HEK293T (cell line): ENCODE measurements around the gene CELF4.

Experiments used
- CTCF ChIA-PET: fragments of 350-600 bp; formaldehyde crosslinking; extraction: SDS; loops from one replicate; lab custom pipeline; 2021; ENCODE audit warnings: antibody characterized with exemption, inconsistent platforms; lab: Yijun Ruan, JAX
- POLR2A ChIA-PET: fragments of 350-600 bp; formaldehyde crosslinking; extraction: SDS; loops from one replicate; lab custom pipeline; 2020; ENCODE audit warnings: antibody characterized with exemption, inconsistent platforms; lab: Yijun Ruan, JAX
- DNase-seq: peaks from one replicate; pipeline ENCODE4 v3.0.0; 2012; ENCODE audit warnings: mixed read lengths; ENCODE audit errors: extremely low spot score
- ARNT ChIP-seq: fragments of 450-650 bp; IDR thresholded peaks from 2 replicates; pipeline ENCODE4 v1.6.1; 2017; ENCODE audit warnings: mild to moderate bottlenecking
- BHLHE40 ChIP-seq: fragments of 450-650 bp; IDR thresholded peaks from 2 replicates; pipeline ENCODE4 v1.6.1; 2016; ENCODE audit warnings: mild to moderate bottlenecking, moderate library complexity, borderline replicate concordance
- CTBP1 ChIP-seq: fragments of 450-650 bp; IDR thresholded peaks from 2 replicates; pipeline ENCODE4 v1.6.1; 2016; ENCODE audit warnings: borderline replicate concordance
- ELF4 ChIP-seq: fragments of 450-650 bp; IDR thresholded peaks from 2 replicates; pipeline ENCODE4 v1.6.1; 2017; ENCODE audit warnings: antibody characterized with exemption
- FOXA1 ChIP-seq: fragments of 450-650 bp; IDR thresholded peaks from 2 replicates; pipeline ENCODE4 v1.6.1; 2016; ENCODE audit warnings: mild to moderate bottlenecking
- FOXK2 ChIP-seq: fragments of 450-650 bp; IDR thresholded peaks from 2 replicates; pipeline ENCODE4 v1.6.1; 2016; ENCODE audit warnings: mild to moderate bottlenecking
- FOXM1 ChIP-seq: fragments of 450-650 bp; IDR thresholded peaks from 2 replicates; pipeline ENCODE4 v1.6.1; 2017; ENCODE audit warnings: mild to moderate bottlenecking, borderline replicate concordance
- HDGF ChIP-seq: fragments of 450-650 bp; IDR thresholded peaks from 2 replicates; pipeline ENCODE4 v1.6.1; 2017; ENCODE audit warnings: antibody characterized with exemption, borderline replicate concordance
- L3MBTL2 ChIP-seq: fragments of 450-650 bp; conservative IDR thresholded peaks from 2 replicates; pipeline ENCODE4 v1.6.1; 2016; ENCODE audit warnings: mild to moderate bottlenecking
- LEF1 ChIP-seq: fragments of 450-650 bp; IDR thresholded peaks from 2 replicates; pipeline ENCODE4 v1.6.1; 2017; ENCODE audit warnings: mild to moderate bottlenecking, borderline replicate concordance
- NFRKB ChIP-seq: fragments of 450-650 bp; IDR thresholded peaks from 2 replicates; pipeline ENCODE4 v1.6.1; 2016; ENCODE audit warnings: mild to moderate bottlenecking, moderate library complexity
- SP1 ChIP-seq: fragments of 450-650 bp; IDR thresholded peaks from 2 replicates; pipeline ENCODE4 v1.6.1; 2017
- SUZ12 ChIP-seq: fragments of 450-650 bp; IDR thresholded peaks from 2 replicates; pipeline ENCODE4 v1.6.1; 2016; ENCODE audit warnings: mild to moderate bottlenecking
- TARDBP ChIP-seq: fragments of 450-650 bp; IDR thresholded peaks from 2 replicates; pipeline ENCODE4 v1.6.1; 2016
- ZNF384 ChIP-seq: fragments of 450-650 bp; IDR thresholded peaks from 2 replicates; pipeline ENCODE4 v1.6.1; 2016
- TF ChIP-seq, protein P1 (sequence below): fragments of 450-650 bp; IDR thresholded peaks from 2 replicates; pipeline ENCODE4 v1.6.1; 2016

The CELF4 gene

DNA sequence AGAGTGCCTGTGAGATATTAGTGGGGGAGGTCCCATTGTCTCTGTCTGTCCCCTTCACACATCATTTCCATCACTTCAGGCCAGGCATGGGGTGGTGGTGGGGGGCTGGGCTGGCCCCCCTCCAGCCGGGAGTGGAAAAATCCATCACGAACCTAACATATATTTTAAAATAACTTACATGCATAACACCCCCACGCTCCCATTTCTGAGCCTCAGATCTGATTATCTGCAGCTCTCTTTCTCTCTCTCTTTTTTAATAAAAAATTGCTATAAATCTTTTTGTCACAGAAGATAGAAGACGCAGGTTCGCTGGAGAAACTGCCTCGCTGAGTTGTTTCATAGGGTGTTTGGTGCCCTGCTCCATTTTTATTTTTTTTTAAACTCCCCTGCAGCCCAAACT is 159.8 kb downstream of the CELF4 start:
- ChIA-PET POLR2A (no interaction called here), CTCF (no interaction called here)
- DNase-seq, result no peak
- TF ChIP-seq, protein P1, sequence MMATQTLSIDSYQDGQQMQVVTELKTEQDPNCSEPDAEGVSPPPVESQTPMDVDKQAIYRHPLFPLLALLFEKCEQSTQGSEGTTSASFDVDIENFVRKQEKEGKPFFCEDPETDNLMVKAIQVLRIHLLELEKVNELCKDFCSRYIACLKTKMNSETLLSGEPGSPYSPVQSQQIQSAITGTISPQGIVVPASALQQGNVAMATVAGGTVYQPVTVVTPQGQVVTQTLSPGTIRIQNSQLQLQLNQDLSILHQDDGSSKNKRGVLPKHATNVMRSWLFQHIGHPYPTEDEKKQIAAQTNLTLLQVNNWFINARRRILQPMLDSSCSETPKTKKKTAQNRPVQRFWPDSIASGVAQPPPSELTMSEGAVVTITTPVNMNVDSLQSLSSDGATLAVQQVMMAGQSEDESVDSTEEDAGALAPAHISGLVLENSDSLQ, result no peak
- no peak for TF ChIP-seq ZNF384
- TF ChIP-seq NFRKB, result no peak

DNA sequence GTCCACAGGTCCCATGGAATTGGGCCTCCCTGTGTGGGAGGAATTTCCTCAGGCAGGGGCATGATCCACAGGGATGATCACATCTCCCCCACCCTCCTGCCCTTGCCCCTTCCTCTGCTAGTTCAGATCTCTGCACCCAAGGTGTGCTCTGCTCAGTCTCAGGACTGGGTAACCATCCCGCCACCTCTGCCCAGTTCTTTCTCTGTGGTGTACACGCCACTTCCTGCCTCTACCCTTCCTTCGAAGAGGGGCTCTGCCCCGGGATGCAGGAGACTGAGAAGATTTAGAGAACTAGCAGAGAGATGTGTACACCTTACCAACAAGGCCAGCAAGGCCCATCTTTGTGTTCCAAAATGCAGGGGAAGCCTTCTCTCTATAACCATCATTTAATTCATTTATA is 160.4 kb downstream of the CELF4 start:
- POLR2A ChIA-PET, result no interaction called here
- TF ChIP-seq FOXK2, result no peak
- DNase-seq, result no peak
- CTCF ChIA-PET, result no interaction called here

DNA sequence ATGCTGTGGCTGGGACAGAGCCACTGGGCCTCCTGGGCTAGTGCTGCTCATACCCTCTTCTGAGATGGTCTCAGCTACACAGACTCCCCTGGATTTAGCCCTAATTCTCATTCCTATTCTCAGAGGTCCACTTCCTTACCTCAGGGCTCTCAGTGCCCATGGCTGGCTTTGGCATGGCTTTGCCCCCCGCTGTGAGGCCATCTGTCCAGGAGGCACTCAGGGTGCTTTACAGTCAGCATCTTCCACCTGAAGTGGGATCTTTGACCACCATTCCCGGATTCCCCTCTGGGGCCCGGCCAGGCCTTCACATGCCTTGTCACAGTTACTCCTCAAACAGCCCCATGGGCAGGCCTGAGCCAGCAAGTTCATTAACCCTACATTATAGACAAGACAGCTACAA is 161.8 kb downstream of the CELF4 start:
- no peak for DNase-seq
- ChIA-PET POLR2A (no interaction called here), CTCF (no interaction called here)
- no peak for TF ChIP-seq NFRKB
- no peak for TF ChIP-seq FOXM1
- TF ChIP-seq, protein P1, result no peak
- no peak for TF ChIP-seq LEF1
- TF ChIP-seq SP1, result no peak
- TF ChIP-seq FOXA1, result no peak
- TF ChIP-seq CTBP1, result no peak

DNA sequence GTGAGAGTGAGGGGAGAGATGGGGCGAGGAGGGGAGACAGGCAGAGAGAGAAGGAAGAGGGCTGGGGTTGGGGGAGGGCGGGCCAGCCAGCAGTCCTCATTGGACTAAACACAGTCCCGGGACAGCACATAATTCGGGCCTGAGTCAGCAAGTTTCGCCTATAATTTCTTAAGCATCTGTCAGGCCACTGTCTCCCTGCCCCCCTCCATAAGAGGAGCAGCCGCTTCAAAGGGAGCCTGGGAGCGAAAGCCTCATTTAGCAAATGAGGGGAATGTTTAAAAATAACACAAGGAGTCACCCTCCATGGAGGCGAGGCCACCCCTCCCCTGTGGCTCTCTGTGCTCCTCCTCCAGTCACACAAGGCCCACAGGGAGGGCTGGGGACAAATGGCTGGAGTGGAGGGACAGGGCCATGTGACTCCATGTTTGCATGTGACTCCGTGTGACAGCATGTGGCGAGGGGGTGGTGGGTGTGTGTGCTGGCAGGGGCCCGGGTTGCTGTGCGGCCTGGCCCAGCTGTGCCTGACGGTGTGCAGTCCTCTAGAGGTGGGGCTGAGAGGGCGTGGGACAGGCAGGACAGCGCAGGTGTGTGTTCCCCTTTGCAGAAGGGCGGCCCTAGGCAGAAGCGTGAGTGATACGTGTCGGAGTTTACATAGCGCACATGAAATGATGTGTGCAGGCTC is 162.4 kb downstream of the CELF4 start:
- ChIA-PET CTCF (no interaction called here), POLR2A (no interaction called here)
- TF ChIP-seq BHLHE40, result no peak
- TF ChIP-seq, protein P1, result no peak
- TF ChIP-seq FOXA1, result no peak
- no peak for TF ChIP-seq SP1
- TF ChIP-seq CTBP1, result no peak
- no peak for TF ChIP-seq FOXK2
- no peak for TF ChIP-seq NFRKB
- no peak for TF ChIP-seq L3MBTL2
- no peak for TF ChIP-seq TARDBP
- TF ChIP-seq ARNT, result no peak
- no peak for DNase-seq

DNA sequence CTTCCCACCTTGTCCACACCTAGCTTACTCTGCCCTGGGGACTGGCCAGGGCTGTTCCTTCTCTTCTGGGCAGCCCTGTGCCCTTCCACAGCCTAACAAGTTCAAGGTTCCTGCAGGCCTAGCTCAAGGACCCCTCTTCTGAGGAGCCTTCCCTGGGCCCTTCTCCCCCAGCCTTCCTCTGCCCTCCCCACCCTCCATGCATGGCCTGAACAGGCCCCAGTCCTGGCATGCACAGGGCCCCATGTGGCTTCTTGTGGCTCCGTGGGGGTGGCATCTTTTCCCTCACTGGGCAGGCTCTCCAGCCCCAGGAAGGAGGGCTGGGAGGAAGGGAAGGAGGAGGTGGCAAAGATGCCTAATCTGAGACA is 162.9 kb downstream of the CELF4 start:
- no peak for DNase-seq
- ChIA-PET POLR2A (no interaction called here), CTCF (no interaction called here)
- no peak for TF ChIP-seq NFRKB
- no peak for TF ChIP-seq FOXK2
- TF ChIP-seq HDGF, result no peak

DNA sequence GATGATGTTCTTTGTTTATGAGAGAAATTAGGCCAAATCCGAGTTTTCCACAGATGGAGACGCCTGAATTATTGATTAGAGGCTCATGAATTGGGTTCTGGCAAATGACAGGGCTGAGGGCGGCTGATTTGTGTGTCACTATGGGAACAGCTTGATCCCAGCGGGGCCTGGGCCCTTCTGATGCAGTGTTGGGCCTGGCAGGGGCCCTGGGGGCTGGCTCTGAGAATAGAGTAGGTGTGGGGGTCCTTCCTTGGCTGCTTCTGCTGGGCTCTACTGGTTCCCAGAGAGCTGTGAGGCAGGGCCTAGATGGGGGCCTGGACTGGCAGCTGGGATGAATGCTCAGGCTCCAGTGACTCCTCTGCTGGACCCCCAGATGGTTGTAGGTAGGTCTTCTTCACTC is 164.8 kb downstream of the CELF4 start:
- no peak for DNase-seq
- no peak for TF ChIP-seq ARNT
- TF ChIP-seq FOXA1, result no peak
- no peak for TF ChIP-seq TARDBP
- no peak for TF ChIP-seq ZNF384
- no peak for TF ChIP-seq HDGF
- TF ChIP-seq SP1, result no peak
- TF ChIP-seq, protein P1, result no peak
- no peak for TF ChIP-seq BHLHE40
- TF ChIP-seq FOXM1, result no peak
- TF ChIP-seq FOXK2, result no peak
- TF ChIP-seq L3MBTL2, result no peak
- no peak for TF ChIP-seq CTBP1
- TF ChIP-seq NFRKB, result no peak
- TF ChIP-seq LEF1, result no peak
- TF ChIP-seq ELF4, result no peak
- TF ChIP-seq SUZ12, result no peak
- CTCF ChIA-PET, result no interaction called here
- POLR2A ChIA-PET, result interaction anchor here (1.3 kb wide), 1 partner anchor 10 kb away, joined by 4 read pairs; no protein-coding TSS in a partner anchor
